ENCODE results near the gene TXNL1.
A peak's percentile ranks its signal among the peaks of the same experiment; 100 is the strongest.

Gene TXNL1

DNA sequence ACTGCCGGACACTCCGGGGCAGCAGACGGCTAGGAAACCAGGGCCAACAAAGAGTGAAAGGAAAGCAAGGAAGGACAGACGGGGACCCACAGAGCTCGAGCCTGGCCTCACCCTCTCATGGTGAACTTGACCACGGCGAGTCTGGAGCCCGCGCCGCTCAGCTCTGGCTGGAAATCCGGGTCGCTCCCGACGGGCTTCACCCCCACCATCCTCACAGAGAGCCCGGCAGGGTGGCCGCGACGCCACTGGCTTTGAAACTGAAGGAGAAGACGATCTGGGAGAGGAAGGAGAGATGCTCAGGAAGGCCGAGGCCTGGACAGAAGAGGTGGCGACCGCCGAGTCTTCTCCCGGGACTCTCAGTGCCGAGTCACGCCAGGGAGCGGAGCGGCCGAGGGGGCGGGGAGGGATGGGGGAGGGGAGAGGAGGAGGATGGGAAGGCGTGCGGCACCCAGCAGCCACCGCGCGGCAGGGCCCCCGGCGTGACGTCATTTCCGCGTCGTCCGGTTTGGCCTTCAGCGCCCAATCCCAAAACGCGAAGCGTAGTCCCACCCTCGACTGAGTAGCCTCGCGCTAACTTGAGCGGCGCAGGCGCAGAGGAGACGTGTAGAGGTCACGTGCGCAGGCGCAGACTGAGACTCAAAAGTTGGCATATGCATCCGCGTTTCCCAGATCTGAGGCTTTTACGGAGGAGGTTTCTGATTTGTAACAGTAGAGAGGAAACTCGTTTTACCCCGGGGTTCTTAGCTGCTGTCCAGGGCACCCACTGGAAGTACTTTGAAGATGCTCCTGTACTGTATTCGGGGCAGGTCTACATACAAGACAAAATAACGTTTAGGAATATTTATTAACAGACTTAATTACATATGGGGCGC lies at the start of gene TXNL1:
TXNL1 (minus strand) TSS at position 361 of the 872 bp plus-strand sequence; CDS start at position 209, 152 bp downstream.
- Histone ChIP-seq H3K36me3 (no peaks in the 10 kb centered on the region), H3K9me3 (no peaks in the 10 kb centered on the region), H3K4me3 (ENCODE audit: low read depth in 1 of 2, low read length in 1 of 2) (peak within 1 kb of the TSS; percentile 90 to 93), H3K27me3 (no peaks in the 10 kb centered on the region), H3K27ac (peak within 1 kb of the TSS; percentile 98), H3K4me1 (ENCODE audit: control insufficient read depth in 1 of 2, insufficient read depth in 1 of 2, low read depth in 1 of 2, low read length in 1 of 2) (peaks cover 24 to 28% of the 10 kb centered on the region in 2 experiments)
- TF ChIP-seq, protein P1, sequence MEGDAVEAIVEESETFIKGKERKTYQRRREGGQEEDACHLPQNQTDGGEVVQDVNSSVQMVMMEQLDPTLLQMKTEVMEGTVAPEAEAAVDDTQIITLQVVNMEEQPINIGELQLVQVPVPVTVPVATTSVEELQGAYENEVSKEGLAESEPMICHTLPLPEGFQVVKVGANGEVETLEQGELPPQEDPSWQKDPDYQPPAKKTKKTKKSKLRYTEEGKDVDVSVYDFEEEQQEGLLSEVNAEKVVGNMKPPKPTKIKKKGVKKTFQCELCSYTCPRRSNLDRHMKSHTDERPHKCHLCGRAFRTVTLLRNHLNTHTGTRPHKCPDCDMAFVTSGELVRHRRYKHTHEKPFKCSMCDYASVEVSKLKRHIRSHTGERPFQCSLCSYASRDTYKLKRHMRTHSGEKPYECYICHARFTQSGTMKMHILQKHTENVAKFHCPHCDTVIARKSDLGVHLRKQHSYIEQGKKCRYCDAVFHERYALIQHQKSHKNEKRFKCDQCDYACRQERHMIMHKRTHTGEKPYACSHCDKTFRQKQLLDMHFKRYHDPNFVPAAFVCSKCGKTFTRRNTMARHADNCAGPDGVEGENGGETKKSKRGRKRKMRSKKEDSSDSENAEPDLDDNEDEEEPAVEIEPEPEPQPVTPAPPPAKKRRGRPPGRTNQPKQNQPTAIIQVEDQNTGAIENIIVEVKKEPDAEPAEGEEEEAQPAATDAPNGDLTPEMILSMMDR (IDR thresholded peaks at IDR 0.05), result no peak

DNA sequence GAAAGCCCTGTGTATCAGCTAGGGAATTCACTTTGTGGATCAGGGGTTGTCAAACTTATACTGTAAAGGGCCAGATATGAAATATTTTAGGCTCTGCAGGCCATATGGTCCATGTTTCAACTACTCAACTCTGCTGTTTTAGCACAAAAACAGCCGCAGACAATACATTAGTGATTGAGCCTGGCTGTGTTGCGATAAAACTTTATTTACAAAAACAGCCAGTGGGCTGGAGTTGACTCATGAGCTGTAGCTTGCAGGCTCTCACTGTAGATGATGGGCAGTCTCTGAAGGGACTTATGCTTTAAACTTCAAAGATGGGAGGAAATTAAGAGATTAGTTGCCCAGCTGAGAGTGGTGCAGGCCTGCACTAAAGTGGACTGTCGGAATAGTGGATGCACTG lies 45.9 kb upstream of the TXNL1 start:
- H3K4me1 ChIP-seq (ENCODE audit: control insufficient read depth in 1 of 2, insufficient read depth in 1 of 2, low read depth in 1 of 2, low read length in 1 of 2), result no peaks in the 10 kb centered on the region
- no peak overlapping the region for H3K27ac ChIP-seq
- H3K36me3 ChIP-seq, result peaks cover 26% of the 10 kb centered on the region
- no peak overlapping the region for H3K4me3 ChIP-seq (ENCODE audit: low read depth in 1 of 2, low read length in 1 of 2)
- TF ChIP-seq, protein P1 (IDR thresholded peaks at IDR 0.05), result no peak
- H3K9me3 ChIP-seq, result no peaks in the 10 kb centered on the region
- no peaks in the 10 kb centered on the region for H3K27me3 ChIP-seq

DNA sequence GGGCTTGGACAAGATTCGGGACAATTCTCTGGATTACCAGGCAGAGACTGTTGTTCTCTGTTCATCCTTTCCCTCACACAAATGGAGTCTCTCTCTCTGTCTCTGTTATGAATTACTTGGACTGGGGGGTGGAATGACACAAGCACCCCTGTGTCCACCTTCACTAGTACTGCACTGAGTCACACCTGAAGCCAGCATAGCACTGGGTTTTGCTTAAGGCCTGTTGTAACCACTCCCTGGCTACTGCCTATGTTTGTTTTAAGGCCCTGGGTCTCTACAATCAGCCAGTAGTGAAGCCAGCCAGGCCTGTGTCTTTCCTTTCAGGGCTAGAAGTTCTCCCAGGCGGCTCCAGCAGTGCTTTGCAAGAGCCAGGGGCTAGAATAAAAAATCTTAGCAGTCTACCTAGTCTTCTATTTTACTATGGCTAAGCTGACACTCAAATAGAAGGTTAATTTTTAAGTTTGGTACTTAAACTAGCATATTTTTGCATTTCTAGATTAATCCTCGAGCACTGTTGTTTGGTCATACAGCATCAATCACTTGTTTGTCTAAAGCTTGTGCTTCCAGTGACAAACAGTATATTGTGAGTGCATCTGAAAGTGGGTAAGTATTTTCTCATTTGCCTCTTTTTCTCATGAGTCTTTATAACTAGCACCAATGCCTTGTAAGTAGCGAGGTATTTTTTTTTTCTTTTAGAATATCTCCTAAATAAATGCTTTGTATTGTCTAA lies 40.6 kb upstream of the TXNL1 start:
- Histone ChIP-seq H3K27me3 (no peaks in the 10 kb centered on the region), H3K36me3 (peaks cover 13% of the 10 kb centered on the region), H3K27ac (no peak overlapping the region), H3K4me1 (ENCODE audit: control insufficient read depth in 1 of 2, insufficient read depth in 1 of 2, low read depth in 1 of 2, low read length in 1 of 2) (no peaks in the 10 kb centered on the region), H3K4me3 (ENCODE audit: low read depth in 1 of 2, low read length in 1 of 2) (no peak overlapping the region), H3K9me3 (no peaks in the 10 kb centered on the region)
- TF ChIP-seq, protein P1 (IDR thresholded peaks at IDR 0.05), result no peak

DNA sequence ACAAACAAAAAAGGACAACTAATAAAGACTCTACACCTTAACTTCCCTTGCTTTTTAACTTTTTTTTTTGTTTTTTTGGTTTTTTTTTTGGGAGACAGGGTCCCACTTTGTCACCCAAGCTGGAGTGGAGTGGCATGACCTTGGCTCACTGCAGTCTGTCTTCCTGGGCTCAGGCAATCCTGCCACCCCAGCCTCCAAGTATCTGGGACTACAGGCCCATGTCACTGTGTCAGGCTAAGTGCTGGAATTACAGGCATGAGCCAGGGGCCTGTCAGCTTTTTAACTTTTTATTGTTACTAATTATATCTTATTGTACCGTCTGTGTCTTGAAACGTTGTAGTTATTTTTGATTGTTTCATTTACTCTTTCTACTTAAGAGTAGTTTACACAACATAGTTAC lies 38.2 kb upstream of the TXNL1 start:
- H3K36me3 ChIP-seq, result peaks cover 13% of the 10 kb centered on the region
- no peaks in the 10 kb centered on the region for H3K27me3 ChIP-seq
- no peak overlapping the region for H3K4me3 ChIP-seq (ENCODE audit: low read depth in 1 of 2, low read length in 1 of 2)
- H3K9me3 ChIP-seq, result no peaks in the 10 kb centered on the region
- no peak overlapping the region for H3K27ac ChIP-seq
- TF ChIP-seq, protein P1 (IDR thresholded peaks at IDR 0.05), result no peak
- no peaks in the 10 kb centered on the region for H3K4me1 ChIP-seq (ENCODE audit: control insufficient read depth in 1 of 2, insufficient read depth in 1 of 2, low read depth in 1 of 2, low read length in 1 of 2)

DNA sequence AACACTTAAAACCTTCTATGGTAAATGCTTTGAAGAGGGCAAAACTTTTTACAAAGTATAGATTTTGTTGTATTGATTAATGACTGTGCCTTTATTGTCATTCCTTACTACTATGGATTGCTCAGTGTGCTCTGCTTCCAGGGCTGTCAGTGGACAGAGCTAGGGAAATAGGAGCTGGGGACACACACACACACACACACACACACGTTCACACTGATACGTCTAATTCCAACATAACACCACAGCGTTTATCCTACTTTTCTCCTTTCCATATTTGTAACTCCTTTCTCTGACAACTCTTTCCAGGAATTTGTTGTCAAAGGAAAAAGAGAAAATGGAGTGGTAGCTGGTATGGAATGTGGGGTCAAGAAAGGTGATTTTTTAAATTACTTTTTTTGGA lies 34.6 kb upstream of the TXNL1 start:
- TF ChIP-seq, protein P1 (IDR thresholded peaks at IDR 0.05), result no peak
- peaks cover 13% of the 10 kb centered on the region for H3K36me3 ChIP-seq
- H3K27ac ChIP-seq, result no peak overlapping the region
- H3K27me3 ChIP-seq, result no peaks in the 10 kb centered on the region
- H3K9me3 ChIP-seq, result no peaks in the 10 kb centered on the region
- no peaks in the 10 kb centered on the region for H3K4me1 ChIP-seq (ENCODE audit: control insufficient read depth in 1 of 2, insufficient read depth in 1 of 2, low read depth in 1 of 2, low read length in 1 of 2)
- H3K4me3 ChIP-seq (ENCODE audit: low read depth in 1 of 2, low read length in 1 of 2), result no peak overlapping the region

Measured in neutrophil (primary cell).